ENCODE results near the gene ATXN10.

- TF ChIP-seq, protein P1, sequence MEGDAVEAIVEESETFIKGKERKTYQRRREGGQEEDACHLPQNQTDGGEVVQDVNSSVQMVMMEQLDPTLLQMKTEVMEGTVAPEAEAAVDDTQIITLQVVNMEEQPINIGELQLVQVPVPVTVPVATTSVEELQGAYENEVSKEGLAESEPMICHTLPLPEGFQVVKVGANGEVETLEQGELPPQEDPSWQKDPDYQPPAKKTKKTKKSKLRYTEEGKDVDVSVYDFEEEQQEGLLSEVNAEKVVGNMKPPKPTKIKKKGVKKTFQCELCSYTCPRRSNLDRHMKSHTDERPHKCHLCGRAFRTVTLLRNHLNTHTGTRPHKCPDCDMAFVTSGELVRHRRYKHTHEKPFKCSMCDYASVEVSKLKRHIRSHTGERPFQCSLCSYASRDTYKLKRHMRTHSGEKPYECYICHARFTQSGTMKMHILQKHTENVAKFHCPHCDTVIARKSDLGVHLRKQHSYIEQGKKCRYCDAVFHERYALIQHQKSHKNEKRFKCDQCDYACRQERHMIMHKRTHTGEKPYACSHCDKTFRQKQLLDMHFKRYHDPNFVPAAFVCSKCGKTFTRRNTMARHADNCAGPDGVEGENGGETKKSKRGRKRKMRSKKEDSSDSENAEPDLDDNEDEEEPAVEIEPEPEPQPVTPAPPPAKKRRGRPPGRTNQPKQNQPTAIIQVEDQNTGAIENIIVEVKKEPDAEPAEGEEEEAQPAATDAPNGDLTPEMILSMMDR (conservative IDR thresholded peaks at IDR 0.05; ENCODE audit: low read depth in 2 of 2): no peak
- no peak for TF ChIP-seq EZH2 (IDR thresholded peaks at IDR 0.05; ENCODE audit: low read depth, unreplicated experiment)
- TF ChIP-seq, protein P2, sequence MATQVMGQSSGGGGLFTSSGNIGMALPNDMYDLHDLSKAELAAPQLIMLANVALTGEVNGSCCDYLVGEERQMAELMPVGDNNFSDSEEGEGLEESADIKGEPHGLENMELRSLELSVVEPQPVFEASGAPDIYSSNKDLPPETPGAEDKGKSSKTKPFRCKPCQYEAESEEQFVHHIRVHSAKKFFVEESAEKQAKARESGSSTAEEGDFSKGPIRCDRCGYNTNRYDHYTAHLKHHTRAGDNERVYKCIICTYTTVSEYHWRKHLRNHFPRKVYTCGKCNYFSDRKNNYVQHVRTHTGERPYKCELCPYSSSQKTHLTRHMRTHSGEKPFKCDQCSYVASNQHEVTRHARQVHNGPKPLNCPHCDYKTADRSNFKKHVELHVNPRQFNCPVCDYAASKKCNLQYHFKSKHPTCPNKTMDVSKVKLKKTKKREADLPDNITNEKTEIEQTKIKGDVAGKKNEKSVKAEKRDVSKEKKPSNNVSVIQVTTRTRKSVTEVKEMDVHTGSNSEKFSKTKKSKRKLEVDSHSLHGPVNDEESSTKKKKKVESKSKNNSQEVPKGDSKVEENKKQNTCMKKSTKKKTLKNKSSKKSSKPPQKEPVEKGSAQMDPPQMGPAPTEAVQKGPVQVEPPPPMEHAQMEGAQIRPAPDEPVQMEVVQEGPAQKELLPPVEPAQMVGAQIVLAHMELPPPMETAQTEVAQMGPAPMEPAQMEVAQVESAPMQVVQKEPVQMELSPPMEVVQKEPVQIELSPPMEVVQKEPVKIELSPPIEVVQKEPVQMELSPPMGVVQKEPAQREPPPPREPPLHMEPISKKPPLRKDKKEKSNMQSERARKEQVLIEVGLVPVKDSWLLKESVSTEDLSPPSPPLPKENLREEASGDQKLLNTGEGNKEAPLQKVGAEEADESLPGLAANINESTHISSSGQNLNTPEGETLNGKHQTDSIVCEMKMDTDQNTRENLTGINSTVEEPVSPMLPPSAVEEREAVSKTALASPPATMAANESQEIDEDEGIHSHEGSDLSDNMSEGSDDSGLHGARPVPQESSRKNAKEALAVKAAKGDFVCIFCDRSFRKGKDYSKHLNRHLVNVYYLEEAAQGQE (IDR thresholded peaks at IDR 0.05; ENCODE audit: unreplicated experiment): no peak
- TF ChIP-seq EZH2phosphoT487 (IDR thresholded peaks at IDR 0.05; ENCODE audit: unreplicated experiment): no peak
- no peak for TF ChIP-seq POLR2AphosphoS5 (IDR thresholded peaks at IDR 0.05; ENCODE audit: low read depth)
- TF ChIP-seq STAT1 (IDR thresholded peaks at IDR 0.05; ENCODE audit: unreplicated experiment): no peak
- TF ChIP-seq ZNF331 (CRISPR knock-in tag; IDR thresholded peaks at IDR 0.05; ENCODE audit: low read depth): no peak
- TF ChIP-seq ZNF462 (CRISPR knock-in tag; IDR thresholded peaks at IDR 0.05): no peak
Measured at GRCh38 chr22:45642986-45643385, 28.6 kb upstream of the ATXN10 start.

All from GM23338 (cell line).